22Rv1 (cell line): Measurements from ENCODE around the gene LYPD1.

ENCODE experiments used
- ZFX ChIP-seq: fragments of 450-650 bp; IDR thresholded peaks from 2 replicates; pipeline ENCODE4 v1.6.1; 2017; ENCODE audit warnings: antibody characterized with exemption, borderline replicate concordance
- TF ChIP-seq, protein P1 (sequence below): fragments of 450-650 bp; IDR thresholded peaks from 2 replicates; pipeline ENCODE4 v1.5.1; 2017; ENCODE audit warnings: mild to moderate bottlenecking

DNA sequence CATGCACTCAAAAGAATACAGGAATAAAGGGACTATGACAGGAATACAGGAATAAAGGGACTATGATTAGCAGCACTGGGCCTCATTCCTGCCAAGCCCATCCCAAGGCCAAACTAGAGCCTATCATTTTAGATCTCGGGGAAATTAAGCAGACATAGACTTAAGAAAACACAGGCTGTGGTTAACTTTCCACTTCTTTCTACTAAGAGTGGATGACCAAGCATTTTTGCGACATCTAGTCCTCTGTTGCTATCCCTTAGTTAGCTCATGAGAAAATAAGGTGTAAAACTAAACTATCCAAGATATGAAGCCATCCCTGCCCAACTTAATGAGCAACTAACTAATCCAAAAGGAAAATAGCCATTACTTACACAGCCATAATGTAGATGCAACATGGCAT is 5.9 kb downstream of the LYPD1 start:
- TF ChIP-seq, protein P1, sequence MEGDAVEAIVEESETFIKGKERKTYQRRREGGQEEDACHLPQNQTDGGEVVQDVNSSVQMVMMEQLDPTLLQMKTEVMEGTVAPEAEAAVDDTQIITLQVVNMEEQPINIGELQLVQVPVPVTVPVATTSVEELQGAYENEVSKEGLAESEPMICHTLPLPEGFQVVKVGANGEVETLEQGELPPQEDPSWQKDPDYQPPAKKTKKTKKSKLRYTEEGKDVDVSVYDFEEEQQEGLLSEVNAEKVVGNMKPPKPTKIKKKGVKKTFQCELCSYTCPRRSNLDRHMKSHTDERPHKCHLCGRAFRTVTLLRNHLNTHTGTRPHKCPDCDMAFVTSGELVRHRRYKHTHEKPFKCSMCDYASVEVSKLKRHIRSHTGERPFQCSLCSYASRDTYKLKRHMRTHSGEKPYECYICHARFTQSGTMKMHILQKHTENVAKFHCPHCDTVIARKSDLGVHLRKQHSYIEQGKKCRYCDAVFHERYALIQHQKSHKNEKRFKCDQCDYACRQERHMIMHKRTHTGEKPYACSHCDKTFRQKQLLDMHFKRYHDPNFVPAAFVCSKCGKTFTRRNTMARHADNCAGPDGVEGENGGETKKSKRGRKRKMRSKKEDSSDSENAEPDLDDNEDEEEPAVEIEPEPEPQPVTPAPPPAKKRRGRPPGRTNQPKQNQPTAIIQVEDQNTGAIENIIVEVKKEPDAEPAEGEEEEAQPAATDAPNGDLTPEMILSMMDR: no peak
- no peak for TF ChIP-seq ZFX
